OCI-LY7 (cell line): ENCODE measurements around the gene SNAPC2. TPM values are rescaled to one million over a fixed set of nuclear protein-coding genes. Genes with fewer than 3 reads are reported as not detected.

ENCODE experiments used
- BruUV-seq: library from RNA; stranded (reverse); fragments of 400-500 nt; replicated peaks from 2 replicates; lab custom pipeline; 2021; lab: Mats Ljungman, UMichigan
- CTCF ChIA-PET: fragments of 300-600 bp; sonication (Branson Sonifier 250); formaldehyde crosslinking; loops from one replicate; lab custom pipeline; 2022; ENCODE audit warnings: antibody characterized with exemption; ENCODE audit not compliant: unreplicated experiment; lab: Charles Lee
- POLR2A ChIA-PET: fragments of 300-600 bp; sonication (Branson Sonifier 250); formaldehyde crosslinking; loops from one replicate; lab custom pipeline; 2022; ENCODE audit warnings: antibody characterized with exemption; lab: Charles Lee
- DNase-seq: peaks from one replicate; pipeline ENCODE4 v3.0.0-alpha.2; 2015; ENCODE audit warnings: low spot score
- H2AFZ ChIP-seq: fragments of 200-600 bp; sonication (generic), shearing (Covaris generic); 2 replicates; pipeline ENCODE4 v1.6.1; 2014; ENCODE audit warnings: mild to moderate bottlenecking, antibody characterized with exemption, low read length, moderate library complexity
- H3K27ac ChIP-seq: fragments of 200-600 bp; sonication (generic); 2 replicates; pipeline ENCODE4 v1.5.1; 2014; ENCODE audit warnings: mixed run types, low read depth, mild to moderate bottlenecking, moderate library complexity, low read length, inconsistent platforms; ENCODE audit not compliant: poor library complexity, severe bottlenecking
- H3K36me3 ChIP-seq: fragments of 200-600 bp; sonication (generic); 2 replicates; pipeline ENCODE4 v1.6.1; 2014; ENCODE audit warnings: mild to moderate bottlenecking, antibody characterized with exemption, low read length, moderate library complexity, mixed read lengths; ENCODE audit not compliant: insufficient read depth
- H3K4me1 ChIP-seq: fragments of 200-600 bp; sonication (generic); 2 replicates; pipeline ENCODE4 v1.5.1; 2014; ENCODE audit warnings: mild to moderate bottlenecking, low read length; ENCODE audit not compliant: insufficient read depth, poor library complexity, severe bottlenecking
- H3K4me2 ChIP-seq: fragments of 200-600 bp; sonication (generic); 2 replicates; pipeline ENCODE4 v1.6.1; 2014; ENCODE audit warnings: mild to moderate bottlenecking, low read length
- H3K4me3 ChIP-seq: fragments of 200-600 bp; sonication (generic); 2 replicates; pipeline ENCODE4 v1.5.1; 2014; ENCODE audit warnings: mild to moderate bottlenecking, low read depth, low read length; ENCODE audit not compliant: poor library complexity, severe bottlenecking
- H3K79me2 ChIP-seq: fragments of 200-600 bp; sonication (generic); 2 replicates; pipeline ENCODE4 v1.6.1; 2016; ENCODE audit warnings: low read depth, mild to moderate bottlenecking, low read length, moderate library complexity, mixed read lengths; ENCODE audit not compliant: insufficient read depth
- H3K9me2 ChIP-seq: fragments of 200-600 bp; sonication (generic); 2 replicates; pipeline ENCODE4 v1.6.1; 2016; ENCODE audit warnings: mild to moderate bottlenecking, low read length, mixed read lengths; ENCODE audit not compliant: insufficient read depth
- H3K9me3 ChIP-seq: fragments of 200-600 bp; sonication (generic); 2 replicates; pipeline ENCODE4 v1.6.1; 2014; ENCODE audit warnings: mild to moderate bottlenecking, mixed run types, low read length, mixed read lengths
- H4K20me1 ChIP-seq: fragments of 200-600 bp; sonication (generic); 2 replicates; pipeline ENCODE4 v1.6.1; 2014; ENCODE audit warnings: mild to moderate bottlenecking, antibody characterized with exemption, low read length, moderate library complexity, mixed read lengths; ENCODE audit not compliant: insufficient read depth
- EZH2phosphoT487 ChIP-seq: fragments of 200-600 bp; sonication (generic); IDR thresholded peaks from 2 replicates; pipeline ENCODE4 v1.6.1; 2018; ENCODE audit warnings: low read depth, borderline replicate concordance, mild to moderate bottlenecking, mixed run types, antibody characterized with exemption, low read length, moderate library complexity, mixed read lengths
- intact Hi-C: fragments of 100-400 bp; cut with micrococcal nuclease; formaldehyde crosslinking; loops from one replicate; pipeline ENCODE4 v1.10.0; 2022; ENCODE audit not compliant: unreplicated experiment
- total RNA-seq, 2 experiments: library from RNA; depleted of rRNA in 1 of 2; stranded (reverse); fragments of >200 nt in 1 of 2; shearing (Covaris generic) in 1 of 2; gene quantifications; 2 replicates each; pipeline ENCODE4 v1.2.3, GENCODE V29; 2014 to 2022
- TF ChIP-seq, protein P1 (sequence below): fragments of 200-600 bp; sonication (generic); conservative IDR thresholded peaks from 2 replicates; pipeline ENCODE4 v1.5.1; 2014; ENCODE audit warnings: mild to moderate bottlenecking, antibody characterized with exemption, low read length, moderate library complexity, mixed read lengths

SNAPC2 gene
- total RNA-seq, 2 experiments from 2014 or later, result 4.9 to 8.2 TPM

DNA sequence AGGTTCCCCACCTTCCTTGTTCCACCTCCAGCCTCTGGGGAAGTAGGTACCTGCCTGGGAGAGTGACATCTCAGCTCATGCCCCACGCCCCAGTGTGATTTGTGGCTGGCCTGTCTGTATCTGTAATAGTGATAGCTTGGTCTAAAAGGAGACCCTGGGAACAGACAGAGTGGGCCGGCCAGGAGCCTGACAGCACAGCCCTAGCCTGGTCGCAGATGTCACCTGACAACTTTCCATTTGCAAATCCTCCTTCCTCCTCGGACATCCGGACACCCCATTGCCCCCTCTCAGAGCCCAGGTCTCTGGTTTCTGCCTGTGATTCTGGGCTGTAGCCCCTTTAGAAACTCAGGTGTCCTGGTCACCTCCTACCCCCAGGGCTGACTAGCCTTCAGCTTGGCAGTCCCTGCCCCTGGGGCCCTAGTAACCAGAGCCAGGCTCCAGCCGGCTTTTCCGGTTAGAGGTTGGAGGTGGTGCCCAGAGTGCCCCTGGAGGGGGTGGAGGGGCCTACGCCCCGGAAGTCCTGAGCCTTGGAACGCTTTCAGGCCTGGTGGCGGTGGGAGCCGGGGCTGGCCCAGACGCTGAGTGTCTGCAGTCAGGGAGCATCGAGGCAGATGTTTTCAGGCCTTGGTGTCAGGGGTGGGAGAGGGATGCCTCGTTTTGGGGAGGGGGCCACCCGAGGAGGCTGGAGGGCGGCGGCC is 25.4 kb upstream of the SNAPC2 start:
- TF ChIP-seq EZH2phosphoT487, result no peak
- TF ChIP-seq, protein P1, sequence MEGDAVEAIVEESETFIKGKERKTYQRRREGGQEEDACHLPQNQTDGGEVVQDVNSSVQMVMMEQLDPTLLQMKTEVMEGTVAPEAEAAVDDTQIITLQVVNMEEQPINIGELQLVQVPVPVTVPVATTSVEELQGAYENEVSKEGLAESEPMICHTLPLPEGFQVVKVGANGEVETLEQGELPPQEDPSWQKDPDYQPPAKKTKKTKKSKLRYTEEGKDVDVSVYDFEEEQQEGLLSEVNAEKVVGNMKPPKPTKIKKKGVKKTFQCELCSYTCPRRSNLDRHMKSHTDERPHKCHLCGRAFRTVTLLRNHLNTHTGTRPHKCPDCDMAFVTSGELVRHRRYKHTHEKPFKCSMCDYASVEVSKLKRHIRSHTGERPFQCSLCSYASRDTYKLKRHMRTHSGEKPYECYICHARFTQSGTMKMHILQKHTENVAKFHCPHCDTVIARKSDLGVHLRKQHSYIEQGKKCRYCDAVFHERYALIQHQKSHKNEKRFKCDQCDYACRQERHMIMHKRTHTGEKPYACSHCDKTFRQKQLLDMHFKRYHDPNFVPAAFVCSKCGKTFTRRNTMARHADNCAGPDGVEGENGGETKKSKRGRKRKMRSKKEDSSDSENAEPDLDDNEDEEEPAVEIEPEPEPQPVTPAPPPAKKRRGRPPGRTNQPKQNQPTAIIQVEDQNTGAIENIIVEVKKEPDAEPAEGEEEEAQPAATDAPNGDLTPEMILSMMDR, result no peak
- Histone ChIP-seq H3K27ac (no peak overlapping the region), H3K4me2 (no peak overlapping the region), H3K4me1 (no peaks in the 10 kb centered on the region), H3K79me2 (no peaks in the 10 kb centered on the region), H3K36me3 (no peaks in the 10 kb centered on the region), H3K9me3 (no peaks in the 10 kb centered on the region), H2AFZ (no peak overlapping the region), H3K4me3 (no peak overlapping the region), H4K20me1 (no peaks in the 10 kb centered on the region), H3K9me2 (no peaks in the 10 kb centered on the region)
- POLR2A ChIA-PET, result no interaction called here
- CTCF ChIA-PET, result interaction anchor here (0.5 kb wide), 1 partner anchor 25 kb away, joined by 3 read pairs; no protein-coding TSS in a partner anchor
- no peak for DNase-seq
- BruUV-seq, result no TSS peak
- intact Hi-C loops, result no loop called here

DNA sequence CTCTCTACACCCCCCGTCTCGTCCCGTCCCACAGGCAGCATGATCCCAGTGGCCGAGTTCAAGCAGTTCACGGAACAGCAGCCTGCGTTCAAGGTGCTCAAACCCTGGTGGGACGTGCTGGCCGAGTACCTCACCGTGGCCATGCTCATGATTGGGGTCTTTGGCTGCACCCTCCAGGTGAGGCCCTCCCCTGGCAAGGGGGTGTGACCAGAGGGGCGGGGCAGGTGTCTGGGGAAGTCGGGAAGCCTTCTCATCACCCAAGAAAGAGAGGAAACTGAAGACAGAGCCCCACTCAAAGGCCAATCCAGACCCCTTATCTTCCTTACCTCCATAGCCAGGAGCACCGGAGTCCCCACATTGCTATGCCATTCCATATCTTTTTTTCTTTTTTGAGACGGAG is 24.6 kb upstream of the SNAPC2 start:
- H4K20me1 ChIP-seq, result no peaks in the 10 kb centered on the region
- no peaks in the 10 kb centered on the region for H3K9me2 ChIP-seq
- H3K4me2 ChIP-seq, result no peak overlapping the region
- no peaks in the 10 kb centered on the region for H3K79me2 ChIP-seq
- H3K36me3 ChIP-seq, result no peaks in the 10 kb centered on the region
- BruUV-seq, result no TSS peak
- TF ChIP-seq, protein P1, result no peak
- TF ChIP-seq EZH2phosphoT487, result no peak
- no peak overlapping the region for H3K27ac ChIP-seq
- ChIA-PET CTCF (no interaction called here), POLR2A (no interaction called here)
- intact Hi-C loops, result no loop called here
- no peak overlapping the region for H2AFZ ChIP-seq
- H3K4me1 ChIP-seq, result no peaks in the 10 kb centered on the region
- DNase-seq, result no peak
- no peak overlapping the region for H3K4me3 ChIP-seq
- H3K9me3 ChIP-seq, result no peaks in the 10 kb centered on the region

DNA sequence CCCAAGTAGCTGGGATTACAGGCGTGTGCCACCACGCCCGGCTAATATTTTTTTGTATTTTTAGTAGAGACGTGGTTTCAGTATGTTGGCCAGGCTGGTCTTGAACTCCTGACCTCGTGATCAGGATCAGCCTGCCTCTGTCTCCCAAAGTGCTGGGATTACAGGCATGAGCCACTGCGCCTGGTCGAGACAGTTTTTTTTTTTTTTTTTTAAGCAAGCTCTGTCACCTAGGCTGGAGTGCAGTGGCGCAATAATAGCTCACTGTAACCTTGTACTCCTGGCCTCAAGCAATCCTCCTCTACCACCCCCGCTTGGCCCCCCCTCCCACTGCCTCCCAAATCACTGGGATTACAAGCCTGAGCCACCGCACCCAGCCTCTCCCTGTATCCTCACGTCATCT is 22.8 kb upstream of the SNAPC2 start:
- Histone ChIP-seq H4K20me1 (no peaks in the 10 kb centered on the region), H3K4me3 (no peak overlapping the region), H3K9me3 (no peaks in the 10 kb centered on the region), H3K4me1 (no peaks in the 10 kb centered on the region), H3K36me3 (no peaks in the 10 kb centered on the region), H3K9me2 (no peaks in the 10 kb centered on the region), H3K4me2 (no peak overlapping the region), H3K79me2 (no peaks in the 10 kb centered on the region), H3K27ac (no peak overlapping the region), H2AFZ (no peak overlapping the region)
- ChIA-PET CTCF (interaction anchor here (0.6 kb wide), 2 partner anchors 16 to 28 kb away, joined by 3 read pairs; no protein-coding TSS in a partner anchor), POLR2A (no interaction called here)
- TF ChIP-seq, protein P1, result no peak
- TF ChIP-seq EZH2phosphoT487, result no peak
- no peak for DNase-seq
- no TSS peak for BruUV-seq
- intact Hi-C loops, result no loop called here
